ENCODE measurements around the gene KRTAP5-2.
A peak's percentile ranks its signal among the peaks of the same experiment; 100 is the strongest.

Gene KRTAP5-2

DNA sequence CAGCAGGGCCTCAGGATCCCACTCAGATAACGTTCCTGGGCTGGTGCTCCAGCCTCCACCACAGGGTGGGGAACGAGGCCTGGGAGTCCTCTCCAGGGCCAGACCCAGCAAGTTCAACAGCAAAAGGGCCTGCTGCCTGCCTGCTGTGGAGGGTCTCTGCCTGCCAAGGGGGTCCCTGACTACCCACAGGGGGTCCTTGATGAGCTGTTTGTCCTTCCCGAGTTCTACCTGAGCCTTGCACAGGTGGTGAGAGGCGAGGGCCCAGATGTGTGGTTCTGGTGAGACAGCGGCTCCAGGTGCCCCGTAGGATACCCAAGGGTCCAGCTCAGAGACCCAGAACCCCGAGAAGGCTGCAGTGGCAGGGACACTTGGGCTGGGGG lies 30.4 kb downstream of the KRTAP5-2 start:
- no peak for DNase-seq (ENCODE audit: low read depth in 2 of 2)

- no peak for DNase-seq (ENCODE audit: low read depth in 2 of 2)
Observed at GRCh38 chr11:1567052-1567720, 30.9 kb downstream of the KRTAP5-2 start.

- no peak for DNase-seq (ENCODE audit: low read depth in 2 of 2)
Observed at GRCh38 chr11:1566381-1567051, 31.6 kb downstream of the KRTAP5-2 start.

DNA sequence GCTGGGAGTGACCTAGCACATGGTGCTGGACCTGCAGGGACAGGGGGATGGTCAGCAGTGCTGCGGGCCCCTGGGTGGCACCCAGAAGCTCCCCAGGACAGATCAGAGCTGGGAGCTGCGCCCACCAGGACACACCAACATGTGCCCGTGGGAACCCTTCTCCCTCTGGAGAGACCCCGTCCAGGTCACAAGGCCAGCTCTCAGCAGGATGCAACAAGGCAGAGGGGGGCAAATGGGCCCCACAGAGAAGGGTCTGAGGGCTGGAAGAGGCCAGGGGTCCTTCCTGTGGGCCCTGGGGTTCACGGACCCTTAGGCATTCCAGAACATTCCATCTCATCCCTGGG lies 32.2 kb downstream of the KRTAP5-2 start:
- no peak for DNase-seq (ENCODE audit: low read depth in 2 of 2)

- no peak for DNase-seq (ENCODE audit: low read depth in 2 of 2)
Observed at GRCh38 chr11:1565173-1565903, 32.8 kb downstream of the KRTAP5-2 start.

GRCh38 chr11:1564535-1565172 lies 33.4 kb downstream of the KRTAP5-2 start:
- peak; percentile 56 to 58 for DNase-seq (ENCODE audit: low read depth in 2 of 2)

DNA sequence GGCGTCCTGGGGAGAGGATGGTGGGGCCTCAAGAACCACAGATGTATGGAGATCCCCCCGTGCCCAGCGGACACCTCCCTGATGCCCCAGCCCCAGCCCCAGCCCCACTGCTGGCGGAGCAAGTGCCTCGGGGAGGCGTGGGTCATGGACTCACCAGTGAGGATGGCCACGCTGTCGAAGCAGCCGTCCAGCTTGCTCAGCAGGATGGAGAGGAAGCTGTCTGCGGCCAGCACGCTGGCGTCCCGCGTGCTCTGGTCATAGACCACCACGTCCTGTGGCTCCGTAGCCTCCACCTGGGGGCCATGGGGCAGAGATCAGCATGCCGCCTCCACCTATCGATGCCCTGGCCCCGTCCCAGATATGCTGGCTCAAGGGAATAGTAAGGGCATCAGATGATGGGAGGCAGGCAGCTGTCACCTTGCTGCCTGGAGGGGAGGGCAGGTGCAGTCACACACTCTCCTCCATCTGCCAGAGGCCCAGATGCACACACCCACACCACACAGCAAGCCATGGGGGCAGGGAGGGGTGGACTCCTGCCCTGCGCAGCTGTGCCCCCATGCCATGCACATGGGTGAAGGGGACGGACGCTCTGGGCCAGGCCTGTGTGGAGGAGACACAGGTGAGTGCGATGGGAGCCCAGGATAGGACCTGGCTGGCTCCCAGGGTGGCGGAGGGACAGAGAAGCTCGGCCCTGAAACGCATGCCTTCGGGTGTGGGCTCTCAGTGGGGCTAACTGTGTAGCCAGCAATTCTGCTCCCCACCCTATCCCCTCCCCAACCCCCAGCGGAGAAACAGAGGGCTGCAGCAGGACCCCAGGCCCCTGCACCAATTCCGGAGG lies 34.2 kb downstream of the KRTAP5-2 start:
- DNase-seq (ENCODE audit: low read depth in 2 of 2): no peak

DNA sequence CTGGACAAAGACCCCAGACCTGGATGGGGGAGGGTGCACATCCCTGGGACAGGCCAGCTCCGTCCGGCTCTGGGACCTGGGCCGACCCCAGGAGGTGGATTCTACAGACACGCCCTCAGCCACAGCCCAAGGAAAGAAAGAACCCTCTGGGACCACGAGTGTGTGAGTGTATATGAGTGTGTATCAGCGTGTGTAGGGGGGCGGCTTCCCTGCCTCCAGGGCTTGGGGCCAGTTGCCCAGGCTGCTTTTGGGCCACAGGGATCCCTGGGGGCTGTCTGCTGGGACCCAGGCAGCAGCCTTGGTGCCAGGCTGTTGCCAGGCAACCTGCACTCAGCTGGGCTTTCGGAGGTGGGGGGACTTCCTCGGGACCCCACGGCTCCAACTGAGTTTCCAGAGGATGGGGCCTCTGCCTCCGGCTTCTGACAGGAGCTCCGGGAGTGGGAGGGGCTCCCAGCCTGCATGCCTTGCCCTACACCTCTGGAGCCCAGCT lies 34.9 kb downstream of the KRTAP5-2 start:
- no peak for DNase-seq (ENCODE audit: low read depth in 2 of 2)

DNA sequence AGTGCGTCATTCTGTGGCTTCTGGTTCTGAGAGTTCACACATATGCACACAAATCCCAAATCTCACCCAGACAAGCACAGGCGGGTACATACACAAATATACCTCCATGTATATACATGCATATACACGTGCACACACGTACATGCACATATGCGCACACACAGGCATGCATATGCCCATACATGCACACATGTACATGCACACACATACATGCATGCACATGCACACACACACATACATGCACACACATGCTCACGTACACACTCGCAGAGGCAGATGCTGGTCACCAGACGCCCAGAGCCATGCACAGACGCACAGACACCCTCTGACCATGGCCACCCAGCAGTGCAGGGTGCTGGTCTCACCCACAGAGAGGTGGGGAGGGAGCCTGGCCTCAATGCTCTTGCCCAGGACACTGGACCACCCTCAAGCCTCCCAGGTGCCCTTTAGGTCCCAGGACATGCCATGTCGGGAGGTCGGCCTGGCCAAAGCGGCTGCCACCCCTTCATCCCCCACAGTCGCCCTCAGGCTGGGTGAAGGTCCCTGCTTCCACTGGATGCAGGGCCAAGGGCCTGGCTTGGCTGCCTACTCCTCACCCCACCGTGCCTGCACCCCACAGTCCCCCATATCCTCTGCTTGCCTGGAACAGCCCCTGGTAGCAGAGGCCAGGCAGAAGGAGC lies 35.5 kb downstream of the KRTAP5-2 start:
- DNase-seq (ENCODE audit: low read depth in 2 of 2): no peak

DNA sequence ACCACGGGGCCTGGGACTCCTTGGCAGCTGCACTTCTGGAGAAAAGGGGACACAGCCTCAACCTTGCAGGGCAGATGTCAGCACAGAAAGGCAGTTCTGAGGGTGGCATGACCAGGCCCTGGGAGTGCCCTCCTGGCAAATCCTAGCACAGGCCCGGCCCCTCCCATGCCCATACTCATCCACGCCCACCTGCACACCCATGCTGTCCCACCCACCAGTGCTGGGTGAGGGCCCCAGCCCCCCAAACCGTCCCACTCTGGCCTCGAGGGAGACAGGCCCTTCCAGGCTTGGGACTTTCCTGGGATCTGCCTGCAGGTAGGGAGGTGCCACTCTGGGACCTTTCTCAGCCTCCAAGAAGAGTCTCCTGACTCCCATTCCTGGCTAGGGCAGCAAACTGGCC lies 36.1 kb downstream of the KRTAP5-2 start:
- DNase-seq (ENCODE audit: low read depth in 2 of 2): no peak

DNA sequence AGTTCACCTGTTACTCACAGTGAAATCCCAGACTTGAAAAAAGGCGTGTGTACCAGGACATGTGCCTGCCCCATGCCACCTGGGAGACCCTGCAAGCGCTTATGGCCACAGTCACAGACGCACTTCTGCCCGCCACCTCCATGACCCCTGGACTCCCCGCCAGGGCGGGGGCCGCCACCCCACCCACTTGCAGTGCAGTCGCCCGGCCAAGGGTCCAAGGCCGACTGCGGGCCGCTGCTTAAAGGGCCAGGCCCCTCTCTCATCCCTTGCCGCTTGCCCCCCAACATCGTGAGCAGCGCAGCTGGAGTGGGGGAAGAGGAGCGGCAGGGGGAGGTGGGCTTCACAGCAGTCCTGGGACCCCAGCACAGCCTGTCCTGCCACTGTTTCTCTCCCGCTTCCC lies 36.8 kb downstream of the KRTAP5-2 start:
- no peak for DNase-seq (ENCODE audit: low read depth in 2 of 2)

GRCh38 chr11:1560649-1561251 lies 37.3 kb downstream of the KRTAP5-2 start:
- no peak for DNase-seq (ENCODE audit: low read depth in 2 of 2)

DNA sequence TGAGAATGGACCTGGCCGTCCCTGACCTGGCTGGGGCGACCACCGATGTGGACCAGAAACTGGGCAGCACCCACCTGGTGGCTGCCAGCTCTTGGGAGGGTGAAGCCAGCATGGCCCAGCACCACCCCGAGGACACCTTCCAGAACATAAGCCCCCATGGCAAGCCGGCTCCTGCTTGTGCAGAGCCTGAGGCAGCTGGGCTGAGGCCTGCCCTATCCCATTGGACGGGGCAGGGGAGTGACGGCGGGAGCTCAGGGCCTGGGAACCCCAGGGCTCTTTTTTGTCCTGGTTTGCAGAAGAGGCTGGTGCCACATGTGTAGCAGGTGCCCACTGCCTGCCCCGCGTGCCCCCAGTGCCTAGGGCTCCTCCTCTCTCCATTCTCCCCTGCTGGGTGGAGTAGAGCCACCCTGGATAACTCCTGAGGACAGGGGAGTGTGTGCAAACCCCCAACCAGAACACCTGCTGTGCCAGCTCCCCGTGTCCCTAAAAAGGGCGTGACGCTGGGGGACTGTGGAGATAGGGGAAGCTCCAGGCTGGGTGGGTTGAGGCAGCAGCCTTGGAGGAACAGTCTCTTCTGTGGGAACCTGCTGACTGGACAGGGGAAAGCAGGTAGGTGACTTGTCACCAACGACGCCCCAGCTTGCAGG lies 38.0 kb downstream of the KRTAP5-2 start:
- no peak for DNase-seq (ENCODE audit: low read depth in 2 of 2)

GRCh38 chr11:1559111-1559951 lies 38.8 kb downstream of the KRTAP5-2 start:
- DNase-seq (ENCODE audit: low read depth in 2 of 2): no peak

DNA sequence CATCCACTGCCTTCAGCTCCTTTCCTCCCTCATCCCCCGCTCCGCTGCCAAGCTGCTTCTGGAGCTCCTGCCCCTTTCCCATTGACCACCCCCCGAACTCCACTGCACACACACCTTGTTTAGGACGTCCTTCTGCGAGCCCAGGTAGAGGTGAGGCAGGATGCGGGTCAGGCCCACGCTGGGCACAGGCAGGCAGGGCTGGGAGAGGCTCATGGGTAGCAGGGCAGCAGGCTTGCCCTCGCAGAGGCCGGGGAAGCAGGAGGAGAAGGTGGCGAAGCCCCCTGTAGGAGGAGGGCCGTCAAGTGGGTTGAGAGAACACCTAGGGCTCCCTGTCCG lies 39.4 kb downstream of the KRTAP5-2 start:
- no peak for DNase-seq (ENCODE audit: low read depth in 2 of 2)

GRCh38 chr11:1557904-1558774 lies 40.0 kb downstream of the KRTAP5-2 start:
- peak; percentile 35 to 51 for DNase-seq (ENCODE audit: low read depth in 2 of 2)

GRCh38 chr11:1557051-1557884 lies 40.8 kb downstream of the KRTAP5-2 start:
- no peak for DNase-seq (ENCODE audit: low read depth in 2 of 2)
